Natural killer cell (primary cell): ENCODE measurements around the gene TMOD2. TPM values are rescaled to one million over a fixed set of nuclear protein-coding genes. Genes with fewer than 3 reads are reported as not detected.

Experiments used
- ATAC-seq, 3 donors: fragments of 150-1000 bp in 2 of 3; fragments of 200-7000 bp in 1 of 3; cut with Tn5 transposase; 1 replicate in 1 of 3; 2 replicates in 2 of 3; pipeline ENCODE4 v1.10.0; 2021; ENCODE audit warnings: mild to moderate bottlenecking in 2 of 3, moderate library complexity in 2 of 3
- DNase-seq, 2 donors: peaks; one replicate each; pipeline versions ENCODE4 v3.0.0 to v3.0.0-alpha.2; 2013 to 2021; ENCODE audit warnings: mixed read lengths in 1 of 2
- H3K27ac ChIP-seq: one replicate; pipeline ENCODE4 v1.5.1; 2013; ENCODE audit warnings: mild to moderate bottlenecking, low read length
- H3K27me3 ChIP-seq: one replicate; pipeline ENCODE4 v1.6.1; 2013; ENCODE audit warnings: low read length; ENCODE audit not compliant: control insufficient read depth, insufficient read depth
- H3K36me3 ChIP-seq: one replicate; pipeline ENCODE4 v1.6.1; 2013; ENCODE audit warnings: low read length; ENCODE audit not compliant: control insufficient read depth, insufficient read depth
- H3K4me1 ChIP-seq: one replicate; pipeline ENCODE4 v1.6.1; 2013; ENCODE audit warnings: low read length; ENCODE audit not compliant: control insufficient read depth, insufficient read depth
- H3K4me3 ChIP-seq: one replicate; pipeline ENCODE4 v1.5.1; 2013; ENCODE audit warnings: low read length
- H3K9me3 ChIP-seq: one replicate; pipeline ENCODE4 v1.6.1; 2013; ENCODE audit warnings: low read length; ENCODE audit not compliant: control insufficient read depth, insufficient read depth
- H3K27ac Mint-ChIP-seq, 2 donors: one replicate each; pipeline ENCODE4 v1.8.0; 2022; ENCODE audit warnings: mild to moderate bottlenecking in 2 of 2, mixed read lengths in 2 of 2, moderate library complexity in 1 of 2
- H3K27me3 Mint-ChIP-seq, 2 donors: one replicate each; pipeline ENCODE4 v1.8.0; 2022; ENCODE audit warnings: low read depth in 2 of 2, mixed read lengths in 2 of 2
- H3K36me3 Mint-ChIP-seq: one replicate; pipeline ENCODE4 v1.8.0; 2022; ENCODE audit warnings: mixed read lengths
- H3K4me1 Mint-ChIP-seq, 2 donors: one replicate each; pipeline ENCODE4 v1.8.0; 2022; ENCODE audit warnings: mixed read lengths in 2 of 2
- H3K4me3 Mint-ChIP-seq: one replicate; pipeline ENCODE4 v1.8.0; 2022; ENCODE audit warnings: mild to moderate bottlenecking, moderate library complexity, mixed read lengths
- H3K9me3 Mint-ChIP-seq, 2 donors: one replicate each; pipeline ENCODE4 v1.8.0; 2022; ENCODE audit warnings: mixed read lengths in 2 of 2
- CTCF ChIP-seq: fragments of 200-600 bp; IDR thresholded peaks from one replicate; pipeline ENCODE4 v1.8.0; 2022; ENCODE audit warnings: antibody characterized with exemption
- WGBS: methylation state at CpG from one replicate; pipeline ENCODE4 v1.1.7; 2013; ENCODE audit warnings: missing lambda C conversion rate; ENCODE audit not compliant: insufficient coverage; 5-methylcytosine and 5-hydroxymethylcytosine counted together
- intact Hi-C: fragments of 100-400 bp; cut with micrococcal nuclease; formaldehyde crosslinking; loops from one replicate; pipeline ENCODE4 v1.14.2; 2022
- total RNA-seq, 4 donors: library from RNA; stranded (reverse); fragments of 120-200 nt in 1 of 4; gene quantifications; one replicate each; pipeline versions ENCODE4 v1.2.3 to v1.2.4, GENCODE V29; 2013 to 2022

The TMOD2 gene
- total RNA-seq, 3 donors from 2014 or later (not counting 1 experiment from before 2014, with no cell fraction given): 1.6 to 4.7 (median 1.6) TPM

GRCh38 chr15:51770902-51771301 lies 19.5 kb downstream of the TMOD2 start:
- H3K36me3 ChIP-seq: peaks cover 2% of the 10 kb centered on the region
- H3K36me3 Mint-ChIP-seq: no peaks in the 10 kb centered on the region
- H3K27ac Mint-ChIP-seq: no peak overlapping the region
- H3K9me3 ChIP-seq: no peaks in the 10 kb centered on the region
- H3K27ac ChIP-seq: no peak overlapping the region
- no peak overlapping the region for H3K4me3 ChIP-seq
- H3K9me3 Mint-ChIP-seq: no peaks in the 10 kb centered on the region
- DNase-seq (no peak), ATAC-seq (no peak)
- 84% methylated on average over 3 of the region's 3 CpGs for WGBS
- TF ChIP-seq CTCF: no peak
- H3K4me3 Mint-ChIP-seq: no peak overlapping the region
- H3K27me3 Mint-ChIP-seq: no peaks in the 10 kb centered on the region
- no peaks in the 10 kb centered on the region for H3K27me3 ChIP-seq
- intact Hi-C loops: no loop called here
- peaks cover 0 to 6% of the 10 kb centered on the region in 2 donors for H3K4me1 Mint-ChIP-seq
- H3K4me1 ChIP-seq: peaks cover 6% of the 10 kb centered on the region

- H3K36me3 ChIP-seq: peaks cover 2% of the 10 kb centered on the region
- DNase-seq (no peak), ATAC-seq (no peak)
- Mint-ChIP-seq H3K4me3 (no peak overlapping the region), H3K9me3 (no peaks in the 10 kb centered on the region), H3K27me3 (no peaks in the 10 kb centered on the region), H3K36me3 (no peaks in the 10 kb centered on the region), H3K4me1 (peaks cover 0 to 6% of the 10 kb centered on the region in 2 donors), H3K27ac (no peak overlapping the region)
- TF ChIP-seq CTCF: no peak
- H3K4me3 ChIP-seq: no peak overlapping the region
- peaks cover 6% of the 10 kb centered on the region for H3K4me1 ChIP-seq
- intact Hi-C loops: no loop called here
- no peaks in the 10 kb centered on the region for H3K9me3 ChIP-seq
- H3K27ac ChIP-seq: no peak overlapping the region
- WGBS: 78% methylated on average over 1 of the region's 1 CpG
- H3K27me3 ChIP-seq: no peaks in the 10 kb centered on the region
Observed at GRCh38 chr15:51771773-51772172, 20.4 kb downstream of the TMOD2 start.

- DNase-seq (no peak), ATAC-seq (no peak)
- H3K27ac Mint-ChIP-seq: no peak overlapping the region
- Histone ChIP-seq H3K36me3 (peaks cover 2% of the 10 kb centered on the region), H3K4me3 (no peak overlapping the region), H3K4me1 (no peaks in the 10 kb centered on the region), H3K27me3 (no peaks in the 10 kb centered on the region), H3K9me3 (no peaks in the 10 kb centered on the region), H3K27ac (no peak overlapping the region)
- no peaks in the 10 kb centered on the region for H3K4me1 Mint-ChIP-seq
- no peak overlapping the region for H3K4me3 Mint-ChIP-seq
- TF ChIP-seq CTCF: no peak
- WGBS: 93% methylated on average over 3 of the region's 3 CpGs
- intact Hi-C loops: no loop called here
- no peaks in the 10 kb centered on the region for H3K9me3 Mint-ChIP-seq
- H3K27me3 Mint-ChIP-seq: no peaks in the 10 kb centered on the region
- H3K36me3 Mint-ChIP-seq: no peaks in the 10 kb centered on the region
Observed at GRCh38 chr15:51774916-51775315, 23.5 kb downstream of the TMOD2 start.
